Endothelial cell (in vitro differentiated cells): ENCODE results near the gene KRT26. TPM values are rescaled to one million over a fixed set of nuclear protein-coding genes. Genes with fewer than 3 reads are reported as not detected.
A peak's percentile ranks its signal among the peaks of the same experiment; 100 is the strongest.

Experiments used
- DNase-seq: peaks from one replicate; pipeline ENCODE4 v3.0.0; 2021; ENCODE audit warnings: low spot score
- H3K27ac Mint-ChIP-seq: one replicate; pipeline ENCODE4 v1.8.0; 2021; ENCODE audit warnings: mixed read lengths, inconsistent platforms; ENCODE audit not compliant: unreplicated experiment
- H3K27me3 Mint-ChIP-seq: one replicate; pipeline ENCODE4 v1.8.0; 2021; ENCODE audit warnings: mild to moderate bottlenecking, moderate library complexity, mixed read lengths, inconsistent platforms; ENCODE audit not compliant: unreplicated experiment
- H3K36me3 Mint-ChIP-seq: one replicate; pipeline ENCODE4 v1.8.0; 2021; ENCODE audit warnings: mild to moderate bottlenecking, low read depth, mixed read lengths, inconsistent platforms; ENCODE audit not compliant: unreplicated experiment
- H3K4me1 Mint-ChIP-seq: one replicate; pipeline ENCODE4 v1.8.0; 2021; ENCODE audit warnings: mild to moderate bottlenecking, mixed read lengths, inconsistent platforms; ENCODE audit not compliant: unreplicated experiment
- H3K4me3 Mint-ChIP-seq: one replicate; pipeline ENCODE4 v1.8.0; 2021; ENCODE audit warnings: mild to moderate bottlenecking, mixed read lengths, inconsistent platforms; ENCODE audit not compliant: unreplicated experiment
- H3K9me3 Mint-ChIP-seq: one replicate; pipeline ENCODE4 v1.8.0; 2021; ENCODE audit warnings: mixed read lengths, inconsistent platforms; ENCODE audit not compliant: unreplicated experiment
- CTCF ChIP-seq: fragments of 200-600 bp; sonication (generic); IDR thresholded peaks from one replicate; pipeline ENCODE4 v1.5.0; 2021; ENCODE audit warnings: antibody characterized with exemption; ENCODE audit not compliant: unreplicated experiment
- total RNA-seq: library from RNA; stranded (reverse); fragmentation: NEBNext Ultra II Directional; extraction: Animal tissue kit (Norgen Biotek cat#: 25700); gene quantifications from one replicate; pipeline ENCODE4 v1.2.1, GENCODE V29; 2021; ENCODE audit not compliant: unreplicated experiment

Gene KRT26
- total RNA-seq, 1 donor from 2014 or later, result not detected

GRCh38 chr17:40803617-40804082, 31.6 kb upstream of the KRT26 start:
- Mint-ChIP-seq H3K4me1 (no peaks in the 10 kb centered on the region), H3K27ac (no peak overlapping the region), H3K4me3 (no peak overlapping the region), H3K9me3 (no peaks in the 10 kb centered on the region), H3K27me3 (peaks cover 3% of the 10 kb centered on the region), H3K36me3 (no peaks in the 10 kb centered on the region)
- DNase-seq, result peak; percentile 83
- TF ChIP-seq CTCF, result peak; percentile 83

- no peaks in the 10 kb centered on the region for H3K36me3 Mint-ChIP-seq
- H3K27me3 Mint-ChIP-seq, result peaks cover under 1% of the 10 kb centered on the region
- no peak for TF ChIP-seq CTCF
- no peak overlapping the region for H3K27ac Mint-ChIP-seq
- no peak overlapping the region for H3K4me3 Mint-ChIP-seq
- peaks cover 4% of the 10 kb centered on the region for H3K4me1 Mint-ChIP-seq
- H3K9me3 Mint-ChIP-seq, result no peaks in the 10 kb centered on the region
- DNase-seq, result no peak
Measured at GRCh38 chr17:40801157-40801556, 29.2 kb upstream of the KRT26 start.

- Mint-ChIP-seq H3K4me3 (no peak overlapping the region), H3K4me1 (peaks cover 4% of the 10 kb centered on the region), H3K9me3 (no peaks in the 10 kb centered on the region), H3K27ac (no peak overlapping the region), H3K36me3 (no peaks in the 10 kb centered on the region), H3K27me3 (no peaks in the 10 kb centered on the region)
- TF ChIP-seq CTCF, result no peak
- no peak for DNase-seq
Measured at GRCh38 chr17:40800381-40800780, 28.4 kb upstream of the KRT26 start.

- H3K4me1 Mint-ChIP-seq, result peaks cover 4% of the 10 kb centered on the region
- DNase-seq, result no peak
- H3K27ac Mint-ChIP-seq, result no peak within 1 kb of the TSS
- H3K4me3 Mint-ChIP-seq, result no peak within 1 kb of the TSS
- H3K36me3 Mint-ChIP-seq, result no peaks in the 10 kb centered on the region
- H3K9me3 Mint-ChIP-seq, result no peaks in the 10 kb centered on the region
- no peak for TF ChIP-seq CTCF
- H3K27me3 Mint-ChIP-seq, result no peaks in the 10 kb centered on the region
Measured at GRCh38 chr17:40799859-40800258, 27.9 kb upstream of the KRT26 start, which contains the start of gene KRT28. TSS of gene KRT28 (minus strand) at chr17:40799959. CDS start at chr17:40799893, 66 bp downstream.

GRCh38 chr17:40796846-40797245, 24.8 kb upstream of the KRT26 start:
- no peak for TF ChIP-seq CTCF
- no peaks in the 10 kb centered on the region for H3K36me3 Mint-ChIP-seq
- H3K9me3 Mint-ChIP-seq, result no peaks in the 10 kb centered on the region
- H3K4me1 Mint-ChIP-seq, result peaks cover 4% of the 10 kb centered on the region
- no peaks in the 10 kb centered on the region for H3K27me3 Mint-ChIP-seq
- DNase-seq, result no peak
- no peak overlapping the region for H3K4me3 Mint-ChIP-seq
- no peak overlapping the region for H3K27ac Mint-ChIP-seq
